K562 (cell line): Measurements from ENCODE around the gene FTO. TPM values are rescaled to one million over a fixed set of nuclear protein-coding genes. Genes with fewer than 3 reads are reported as not detected.

Experiments used
- ATAC-seq: fragments of 200-7000 bp; cut with Tn5 transposase; 3 replicates; pipeline ENCODE4 v1.9.1; 2020; ENCODE audit warnings: moderate library complexity
- BruUV-seq: library from RNA; stranded (reverse); fragments of 400-500 nt; replicated peaks from 2 replicates; lab custom pipeline; 2021; lab: Mats Ljungman, UMichigan
- CTCF ChIA-PET: fragments of 300-600 bp; formaldehyde crosslinking; extraction: SDS; loops from one replicate; lab custom pipeline; 2021; ENCODE audit warnings: low intra/inter-chr PET ratio; lab: Yijun Ruan, JAX
- POLR2A ChIA-PET: fragments of 300-600, 350-650 bp; sonication (Branson Sonifier 250); formaldehyde crosslinking; extraction: SDS; loops from one replicate; lab custom pipeline; 2021; ENCODE audit warnings: antibody characterized with exemption, inconsistent platforms; lab: Yijun Ruan, JAX
- DNase-seq, 4 experiments: peaks; one replicate each; pipeline versions ENCODE4 v3.0.0 to v3.0.0-alpha.2; 2011 to 2018; ENCODE audit warnings: low spot score in 3 of 4, mixed read lengths in 3 of 4; ENCODE audit errors: extremely low read depth in 1 of 4
- FAIRE-seq: peaks from 2 replicates; lab custom pipeline; 2011; peaks lifted over from hg19 to GRCh38; lab: Jason Lieb, UNC
- H2AFZ ChIP-seq: 2 replicates; pipeline ENCODE4 v1.6.0; 2011; ENCODE audit warnings: low read depth, low read length, control low read depth, inconsistent platforms
- H3K27ac ChIP-seq: fragments of 200-600 bp; 3 replicates; pipeline ENCODE4 v1.8.0; 2011; ENCODE audit warnings: low read depth, mild to moderate bottlenecking, control low read depth, inconsistent platforms, low read length, moderate library complexity, mixed read lengths; ENCODE audit errors: extremely low read depth
- H3K27me3 ChIP-seq, 2 experiments: fragments of 300-600 bp in 1 of 2; 2 replicates in 1 of 2; 3 replicates in 1 of 2; pipeline versions ENCODE4 v1.6.0 to v1.8.0; 2011; ENCODE audit warnings: inconsistent platforms in 2 of 2, low read length in 2 of 2, mild to moderate bottlenecking in 1 of 2, mixed read lengths in 1 of 2, moderate library complexity in 1 of 2; ENCODE audit not compliant: control insufficient read depth in 2 of 2, insufficient read depth in 2 of 2
- H3K36me3 ChIP-seq: fragments of 300-600 bp; 3 replicates; pipeline ENCODE4 v1.8.0; 2011; ENCODE audit warnings: mild to moderate bottlenecking, low read length, inconsistent platforms; ENCODE audit not compliant: control insufficient read depth, insufficient read depth
- H3K4me1 ChIP-seq, 2 experiments: fragments of 200-600 bp in 1 of 2; replicated peaks in 1 of 2; 2 replicates in 1 of 2; 3 replicates in 1 of 2; pipeline versions ENCODE4 v1.5.1 to v1.8.0; 2011; ENCODE audit warnings: inconsistent platforms in 2 of 2, low read length in 2 of 2, mild to moderate bottlenecking in 1 of 2, mixed read lengths in 1 of 2, moderate library complexity in 1 of 2; ENCODE audit not compliant: control insufficient read depth in 2 of 2, insufficient read depth in 2 of 2
- H3K4me2 ChIP-seq: 2 replicates; pipeline ENCODE4 v1.6.1; 2011; ENCODE audit warnings: low read length, control low read depth, inconsistent platforms, mixed read lengths; ENCODE audit not compliant: insufficient read depth
- H3K4me3 ChIP-seq: fragments of 200-600 bp; sonication (generic), shearing (Covaris generic); 2 replicates; pipeline ENCODE4 v1.5.1; 2016; ENCODE audit warnings: control low read depth, inconsistent platforms
- H3K79me2 ChIP-seq: fragments of 200-600 bp; 3 replicates; pipeline ENCODE4 v1.8.0; 2011; ENCODE audit warnings: low read length, inconsistent platforms; ENCODE audit not compliant: control insufficient read depth, insufficient read depth
- H3K9ac ChIP-seq, 2 experiments: 2 replicates each; pipeline versions ENCODE4 v1.6.0 to v1.6.1; 2011; ENCODE audit warnings: low read depth in 2 of 2, low read length in 2 of 2, control low read depth in 1 of 2, inconsistent platforms in 1 of 2, mild to moderate bottlenecking in 1 of 2, mixed read lengths in 1 of 2; ENCODE audit not compliant: insufficient read depth in 1 of 2
- H3K9me1 ChIP-seq: one replicate; pipeline ENCODE4 v1.6.0; 2011; ENCODE audit warnings: inconsistent platforms, mild to moderate bottlenecking, low read length, moderate library complexity; ENCODE audit not compliant: control insufficient read depth, insufficient read depth
- H3K9me3 ChIP-seq: replicated peaks from 2 replicates; pipeline ENCODE4 v1.5.1; 2011; ENCODE audit warnings: low read depth, low read length, inconsistent platforms; ENCODE audit not compliant: control insufficient read depth, insufficient read depth
- H4K20me1 ChIP-seq: replicated peaks from 2 replicates; pipeline ENCODE4 v1.6.1; 2011; ENCODE audit warnings: low read length, inconsistent platforms, mixed read lengths; ENCODE audit not compliant: control insufficient read depth, insufficient read depth
- BCOR ChIP-seq: fragments of 450-650 bp; IDR thresholded peaks from 2 replicates; pipeline ENCODE4 v1.6.1; 2016
- ETV5 ChIP-seq: sonication (generic); formaldehyde crosslinking; IDR thresholded peaks from 2 replicates; pipeline ENCODE4 v1.4.0; 2020; ENCODE audit warnings: low read depth, mild to moderate bottlenecking, missing genetic modification reagents
- EWSR1 ChIP-seq: fragments of 450-650 bp; IDR thresholded peaks from 2 replicates; pipeline ENCODE4 v1.6.1; 2018; ENCODE audit warnings: borderline replicate concordance, mild to moderate bottlenecking, low read depth, moderate library complexity; ENCODE audit not compliant: partially characterized antibody
- LCOR ChIP-seq: sonication (generic); formaldehyde crosslinking; IDR thresholded peaks from 2 replicates; pipeline ENCODE4 v1.8.0; 2022; ENCODE audit warnings: mild to moderate bottlenecking, missing genetic modification reagents
- RBM39 ChIP-seq: fragments of 200-400 bp; formaldehyde crosslinking; optimal IDR thresholded peaks from 2 replicates; pipeline ENCODE3; 2018; ENCODE audit warnings: low read depth, low read length
- SAFB ChIP-seq: fragments of 200-400 bp; formaldehyde crosslinking; IDR thresholded peaks from 2 replicates; pipeline ENCODE4 v1.6.1; 2017; ENCODE audit warnings: low read depth, low read length, borderline replicate concordance
- SIRT6 ChIP-seq: IDR thresholded peaks from one replicate; pipeline ENCODE4 v1.6.1; 2012; ENCODE audit warnings: low read depth, mild to moderate bottlenecking, control low read depth, inconsistent platforms, low read length, moderate library complexity
- SUPT5H ChIP-seq: fragments of 450-650 bp; IDR thresholded peaks from 2 replicates; pipeline ENCODE4 v1.6.1; 2016
- ZFPM2 ChIP-seq: fragments of 250-450 bp; sonication (Bioruptor Pico); IDR thresholded peaks from 2 replicates; pipeline ENCODE4 v1.5.1; 2022; ENCODE audit warnings: mild to moderate bottlenecking
- ZNF280B ChIP-seq: fragments of 250-450 bp; sonication (Bioruptor Pico); IDR thresholded peaks from 2 replicates; pipeline ENCODE4 v1.5.1; 2021; ENCODE audit warnings: mild to moderate bottlenecking
- WGBS: fragments of 100-300 bp; shearing (Covaris generic); methylation state at CpG from one replicate; pipeline ENCODE4 v1.1.6; 2016; ENCODE audit warnings: low coverage, mixed read lengths; ENCODE audit not compliant: insufficient coverage; ENCODE audit errors: missing lambda C conversion rate; 5-methylcytosine and 5-hydroxymethylcytosine counted together
- in situ Hi-C: fragments of 300-500 bp; cut with MboI; formaldehyde crosslinking; loops from 4 replicates; pipeline ENCODE4 v1.15.0; 2018; ENCODE audit warnings: inconsistent platforms, mixed read lengths
- intact Hi-C: fragments of 100-400 bp; cut with micrococcal nuclease; formaldehyde crosslinking; loops from 2 replicates; pipeline ENCODE4 v1.14.2; 2022
- polyA plus RNA-seq, 8 experiments: library from polyadenylated mRNA; depleted of rRNA in 4 of 8; stranded (reverse) in 5 of 8; unstranded in 3 of 8; fragments of >200 nt; fragmentation: Nextera tagmentation in 2 of 8; fragmentation: Illumina TruSeq in 1 of 8; extraction: Ambion mirVana in 2 of 8; extraction: Trizol in 1 of 8; gene quantifications; 2 replicates each; pipeline versions ENCODE4 v1.2.1 to v1.2.3, GENCODE V29; 2011 to 2014; ENCODE audit warnings: inconsistent platforms in 1 of 8, missing spikeins in 1 of 8
- total RNA-seq, 7 experiments: library from RNA; depleted of rRNA in 6 of 7; stranded (reverse); fragments of >200 nt in 6 of 7; fragmentation: Illumina TruSeq in 2 of 7; extraction: Trizol in 2 of 7; gene quantifications; 2 replicates each; pipeline versions ENCODE4 v1.2.1 to v1.2.3, GENCODE V29; 2011 to 2021; ENCODE audit warnings: low replicate concordance in 1 of 7
- TF ChIP-seq, protein P1 (sequence below): fragments of 250-450 bp; sonication (Bioruptor Pico); IDR thresholded peaks from 2 replicates; pipeline ENCODE4 v1.5.0; 2020; ENCODE audit warnings: mild to moderate bottlenecking, borderline replicate concordance
- TF ChIP-seq, protein P2 (sequence below): fragments of 200-800 bp; sonication (Bioruptor generic); IDR thresholded peaks from 2 replicates; pipeline ENCODE4 v1.6.1; 2017; ENCODE audit warnings: missing genetic modification characterization, missing compliant biosample characterization
- TF ChIP-seq, protein P3 (sequence below): sonication (generic); formaldehyde crosslinking; IDR thresholded peaks from 2 replicates; pipeline ENCODE4 v1.8.0; 2023; ENCODE audit warnings: missing genetic modification reagents, mild to moderate bottlenecking, borderline replicate concordance

Gene FTO
- total and polyA plus RNA-seq, 9 of the 15 experiments (the other 6 are each of a cell fraction or from before 2014, with no cell fraction given): 11.3 to 27.7 (median 25.5) TPM

DNA sequence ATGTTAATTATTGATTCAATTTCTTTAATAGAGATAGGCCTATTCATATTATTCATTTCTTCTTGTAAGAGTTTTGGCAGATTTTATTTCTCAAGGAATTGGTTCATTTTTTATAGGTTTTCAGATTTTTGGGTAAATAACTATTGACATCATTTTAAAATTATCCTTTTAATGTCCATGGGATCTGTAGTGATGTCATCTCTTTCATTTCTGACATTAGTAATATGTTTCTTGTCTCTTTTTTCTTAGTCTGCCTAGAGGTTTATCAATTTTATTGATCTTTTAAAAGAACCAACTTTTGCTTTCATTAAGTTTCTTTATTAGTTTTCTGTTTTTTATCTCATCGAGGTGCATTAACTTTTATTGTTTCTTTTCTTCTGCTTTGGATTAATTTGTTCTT lies 162.6 kb downstream of the FTO start:
- H3K9me3 ChIP-seq: no peaks in the 10 kb centered on the region; the same call in 1 of the 2 replicates
- 64% methylated on average over 1 of the region's 1 CpG for WGBS
- peaks cover 0 to 10% of the 10 kb centered on the region in 2 experiments; a peak in 3 of 5 replicates for H3K4me1 ChIP-seq
- H3K36me3 ChIP-seq: no peaks in the 10 kb centered on the region
- H3K27ac ChIP-seq: peak overlapping the region; percentile 56; the same call in 1 of the 3 replicates
- H3K79me2 ChIP-seq: no peaks in the 10 kb centered on the region
- BruUV-seq: no TSS peak
- DNase-seq: no peak
- intact Hi-C loops: no loop called here
- no peaks in the 10 kb centered on the region for H4K20me1 ChIP-seq
- ATAC-seq: no peak
- no peak overlapping the region for H3K4me3 ChIP-seq
- no peaks in the 10 kb centered on the region for H3K9me1 ChIP-seq
- ChIA-PET CTCF (no interaction called here), POLR2A (no interaction called here)
- no peak overlapping the region for H2AFZ ChIP-seq
- no peak overlapping the region for H3K4me2 ChIP-seq
- in situ Hi-C loops: no loop called here
- no peak overlapping the region for H3K9ac ChIP-seq
- H3K27me3 ChIP-seq: no peaks in the 10 kb centered on the region
- FAIRE-seq: no peak
- TF ChIP-seq, protein P1, sequence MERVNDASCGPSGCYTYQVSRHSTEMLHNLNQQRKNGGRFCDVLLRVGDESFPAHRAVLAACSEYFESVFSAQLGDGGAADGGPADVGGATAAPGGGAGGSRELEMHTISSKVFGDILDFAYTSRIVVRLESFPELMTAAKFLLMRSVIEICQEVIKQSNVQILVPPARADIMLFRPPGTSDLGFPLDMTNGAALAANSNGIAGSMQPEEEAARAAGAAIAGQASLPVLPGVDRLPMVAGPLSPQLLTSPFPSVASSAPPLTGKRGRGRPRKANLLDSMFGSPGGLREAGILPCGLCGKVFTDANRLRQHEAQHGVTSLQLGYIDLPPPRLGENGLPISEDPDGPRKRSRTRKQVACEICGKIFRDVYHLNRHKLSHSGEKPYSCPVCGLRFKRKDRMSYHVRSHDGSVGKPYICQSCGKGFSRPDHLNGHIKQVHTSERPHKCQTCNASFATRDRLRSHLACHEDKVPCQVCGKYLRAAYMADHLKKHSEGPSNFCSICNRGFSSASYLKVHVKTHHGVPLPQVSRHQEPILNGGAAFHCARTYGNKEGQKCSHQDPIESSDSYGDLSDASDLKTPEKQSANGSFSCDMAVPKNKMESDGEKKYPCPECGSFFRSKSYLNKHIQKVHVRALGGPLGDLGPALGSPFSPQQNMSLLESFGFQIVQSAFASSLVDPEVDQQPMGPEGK (CRISPR knock-in tag): no peak
- TF ChIP-seq BCOR (no peak), LCOR (CRISPR knock-in tag) (no peak), EWSR1 (no peak), ETV5 (CRISPR knock-in tag) (no peak), SIRT6 (no peak), RBM39 (no peak), ZFPM2 (CRISPR knock-in tag) (no peak), ZNF280B (CRISPR knock-in tag) (no peak), SAFB (no peak), SUPT5H (no peak)
- TF ChIP-seq, protein P2, sequence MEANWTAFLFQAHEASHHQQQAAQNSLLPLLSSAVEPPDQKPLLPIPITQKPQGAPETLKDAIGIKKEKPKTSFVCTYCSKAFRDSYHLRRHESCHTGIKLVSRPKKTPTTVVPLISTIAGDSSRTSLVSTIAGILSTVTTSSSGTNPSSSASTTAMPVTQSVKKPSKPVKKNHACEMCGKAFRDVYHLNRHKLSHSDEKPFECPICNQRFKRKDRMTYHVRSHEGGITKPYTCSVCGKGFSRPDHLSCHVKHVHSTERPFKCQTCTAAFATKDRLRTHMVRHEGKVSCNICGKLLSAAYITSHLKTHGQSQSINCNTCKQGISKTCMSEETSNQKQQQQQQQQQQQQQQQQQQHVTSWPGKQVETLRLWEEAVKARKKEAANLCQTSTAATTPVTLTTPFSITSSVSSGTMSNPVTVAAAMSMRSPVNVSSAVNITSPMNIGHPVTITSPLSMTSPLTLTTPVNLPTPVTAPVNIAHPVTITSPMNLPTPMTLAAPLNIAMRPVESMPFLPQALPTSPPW: no peak
- TF ChIP-seq, protein P3, sequence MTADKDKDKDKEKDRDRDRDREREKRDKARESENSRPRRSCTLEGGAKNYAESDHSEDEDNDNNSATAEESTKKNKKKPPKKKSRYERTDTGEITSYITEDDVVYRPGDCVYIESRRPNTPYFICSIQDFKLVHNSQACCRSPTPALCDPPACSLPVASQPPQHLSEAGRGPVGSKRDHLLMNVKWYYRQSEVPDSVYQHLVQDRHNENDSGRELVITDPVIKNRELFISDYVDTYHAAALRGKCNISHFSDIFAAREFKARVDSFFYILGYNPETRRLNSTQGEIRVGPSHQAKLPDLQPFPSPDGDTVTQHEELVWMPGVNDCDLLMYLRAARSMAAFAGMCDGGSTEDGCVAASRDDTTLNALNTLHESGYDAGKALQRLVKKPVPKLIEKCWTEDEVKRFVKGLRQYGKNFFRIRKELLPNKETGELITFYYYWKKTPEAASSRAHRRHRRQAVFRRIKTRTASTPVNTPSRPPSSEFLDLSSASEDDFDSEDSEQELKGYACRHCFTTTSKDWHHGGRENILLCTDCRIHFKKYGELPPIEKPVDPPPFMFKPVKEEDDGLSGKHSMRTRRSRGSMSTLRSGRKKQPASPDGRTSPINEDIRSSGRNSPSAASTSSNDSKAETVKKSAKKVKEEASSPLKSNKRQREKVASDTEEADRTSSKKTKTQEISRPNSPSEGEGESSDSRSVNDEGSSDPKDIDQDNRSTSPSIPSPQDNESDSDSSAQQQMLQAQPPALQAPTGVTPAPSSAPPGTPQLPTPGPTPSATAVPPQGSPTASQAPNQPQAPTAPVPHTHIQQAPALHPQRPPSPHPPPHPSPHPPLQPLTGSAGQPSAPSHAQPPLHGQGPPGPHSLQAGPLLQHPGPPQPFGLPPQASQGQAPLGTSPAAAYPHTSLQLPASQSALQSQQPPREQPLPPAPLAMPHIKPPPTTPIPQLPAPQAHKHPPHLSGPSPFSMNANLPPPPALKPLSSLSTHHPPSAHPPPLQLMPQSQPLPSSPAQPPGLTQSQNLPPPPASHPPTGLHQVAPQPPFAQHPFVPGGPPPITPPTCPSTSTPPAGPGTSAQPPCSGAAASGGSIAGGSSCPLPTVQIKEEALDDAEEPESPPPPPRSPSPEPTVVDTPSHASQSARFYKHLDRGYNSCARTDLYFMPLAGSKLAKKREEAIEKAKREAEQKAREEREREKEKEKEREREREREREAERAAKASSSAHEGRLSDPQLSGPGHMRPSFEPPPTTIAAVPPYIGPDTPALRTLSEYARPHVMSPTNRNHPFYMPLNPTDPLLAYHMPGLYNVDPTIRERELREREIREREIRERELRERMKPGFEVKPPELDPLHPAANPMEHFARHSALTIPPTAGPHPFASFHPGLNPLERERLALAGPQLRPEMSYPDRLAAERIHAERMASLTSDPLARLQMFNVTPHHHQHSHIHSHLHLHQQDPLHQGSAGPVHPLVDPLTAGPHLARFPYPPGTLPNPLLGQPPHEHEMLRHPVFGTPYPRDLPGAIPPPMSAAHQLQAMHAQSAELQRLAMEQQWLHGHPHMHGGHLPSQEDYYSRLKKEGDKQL (CRISPR knock-in tag): no peak
